Measurements from ENCODE around the gene ZNF628.

GRCh38 chr19:55451965-55452748 lies 24.3 kb upstream of the ZNF628 start:
- TF ChIP-seq CTCF (conservative IDR thresholded peaks at IDR 0.05): no peak
- no peak for TF ChIP-seq ZFX (IDR thresholded peaks at IDR 0.05)
